IPS-18c (cell line): Measurements from ENCODE around the gene CHCHD6.

ENCODE experiments used
- H3K4me3 ChIP-seq: 2 replicates; pipeline ENCODE4 v1.7.0; 2013; ENCODE audit warnings: low read depth, mild to moderate bottlenecking, low read length, moderate library complexity; ENCODE audit not compliant: insufficient read depth
- H3K9me3 ChIP-seq: one replicate; pipeline ENCODE4 v1.6.1; 2013; ENCODE audit warnings: mild to moderate bottlenecking, low read length, moderate library complexity; ENCODE audit not compliant: control insufficient read depth, insufficient read depth

The CHCHD6 gene

GRCh38 chr3:126685021-126685420, 19.0 kb upstream of the CHCHD6 start:
- H3K9me3 ChIP-seq: no peaks in the 10 kb centered on the region
- no peak overlapping the region for H3K4me3 ChIP-seq

- Histone ChIP-seq H3K9me3 (no peaks in the 10 kb centered on the region), H3K4me3 (no peak overlapping the region)
Measured at GRCh38 chr3:126685493-126685892, 18.5 kb upstream of the CHCHD6 start.

GRCh38 chr3:126691765-126692164, 12.3 kb upstream of the CHCHD6 start:
- Histone ChIP-seq H3K4me3 (no peak overlapping the region), H3K9me3 (peaks cover 2% of the 10 kb centered on the region)

DNA sequence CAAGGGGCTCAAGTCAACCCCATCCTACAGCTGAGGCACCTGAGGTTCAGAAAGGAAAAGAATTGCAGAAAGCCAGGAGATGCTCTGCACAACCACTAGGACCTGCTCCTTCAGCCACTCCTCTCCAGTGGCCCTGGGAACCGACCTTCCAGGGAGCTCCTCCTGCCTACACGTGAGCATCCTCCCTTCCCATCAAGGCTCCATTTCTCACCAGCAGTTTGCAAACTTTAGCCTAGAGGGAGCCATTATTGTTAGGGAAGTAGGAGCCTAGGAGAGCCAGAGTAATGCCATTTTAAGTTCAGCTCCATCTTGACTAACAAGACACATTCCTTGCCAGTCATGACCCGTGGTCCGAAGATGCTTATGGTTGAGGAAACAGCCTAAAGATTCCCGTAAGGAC, 11.2 kb upstream of the CHCHD6 start:
- Histone ChIP-seq H3K9me3 (peaks cover 2% of the 10 kb centered on the region), H3K4me3 (no peak overlapping the region)

DNA sequence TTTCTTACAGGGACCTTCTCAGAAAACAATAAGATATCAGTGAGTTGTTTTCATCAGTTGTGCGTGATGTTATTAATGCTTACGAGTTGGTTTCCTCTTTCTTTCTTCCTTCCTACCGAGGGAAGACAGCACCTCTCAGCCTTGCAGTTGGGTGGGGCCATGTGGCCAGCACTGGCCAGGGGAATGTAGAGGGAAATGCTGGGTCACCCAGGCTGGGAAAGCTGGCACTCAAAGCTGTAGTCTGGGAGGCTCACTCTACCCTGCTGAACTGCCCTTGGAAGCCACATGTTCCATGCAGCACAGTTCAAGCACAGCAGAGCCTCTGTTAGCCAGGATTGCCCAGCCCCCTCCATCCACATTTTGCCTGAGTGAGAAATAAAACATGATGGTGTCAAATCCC, 10.1 kb upstream of the CHCHD6 start:
- Histone ChIP-seq H3K4me3 (no peak overlapping the region), H3K9me3 (peaks cover 2% of the 10 kb centered on the region)

DNA sequence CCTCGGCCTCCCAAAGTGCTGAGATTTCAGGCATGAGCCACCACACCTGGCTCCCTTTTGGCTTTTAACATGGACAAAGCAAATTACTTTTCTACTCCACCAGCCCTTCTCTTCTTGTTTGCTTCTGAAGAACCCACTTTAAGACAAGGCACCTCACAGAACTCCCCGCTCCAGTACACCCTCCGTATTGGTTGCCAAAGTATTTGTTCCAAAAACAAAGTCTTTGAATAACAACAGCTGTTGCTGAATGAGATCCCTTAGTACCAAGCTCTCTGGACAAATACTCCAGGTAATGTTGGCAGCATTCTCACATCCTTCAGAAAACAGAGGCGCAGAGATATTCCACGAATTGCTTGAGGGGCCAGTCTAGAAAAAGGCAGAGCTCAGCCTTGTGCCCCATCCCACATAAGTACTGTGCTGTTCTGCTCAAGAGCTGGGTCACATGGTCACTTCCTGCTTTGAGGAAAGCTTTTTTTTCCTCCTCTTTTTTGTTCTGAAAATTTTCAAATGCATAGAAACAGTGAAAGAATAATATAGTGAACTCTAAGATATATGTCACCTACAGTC, 7.3 kb upstream of the CHCHD6 start:
- Histone ChIP-seq H3K9me3 (peaks cover 2% of the 10 kb centered on the region), H3K4me3 (no peak overlapping the region)

- no peaks in the 10 kb centered on the region for H3K9me3 ChIP-seq
- no peak overlapping the region for H3K4me3 ChIP-seq
Measured at GRCh38 chr3:126699011-126699410, 5.0 kb upstream of the CHCHD6 start.

DNA sequence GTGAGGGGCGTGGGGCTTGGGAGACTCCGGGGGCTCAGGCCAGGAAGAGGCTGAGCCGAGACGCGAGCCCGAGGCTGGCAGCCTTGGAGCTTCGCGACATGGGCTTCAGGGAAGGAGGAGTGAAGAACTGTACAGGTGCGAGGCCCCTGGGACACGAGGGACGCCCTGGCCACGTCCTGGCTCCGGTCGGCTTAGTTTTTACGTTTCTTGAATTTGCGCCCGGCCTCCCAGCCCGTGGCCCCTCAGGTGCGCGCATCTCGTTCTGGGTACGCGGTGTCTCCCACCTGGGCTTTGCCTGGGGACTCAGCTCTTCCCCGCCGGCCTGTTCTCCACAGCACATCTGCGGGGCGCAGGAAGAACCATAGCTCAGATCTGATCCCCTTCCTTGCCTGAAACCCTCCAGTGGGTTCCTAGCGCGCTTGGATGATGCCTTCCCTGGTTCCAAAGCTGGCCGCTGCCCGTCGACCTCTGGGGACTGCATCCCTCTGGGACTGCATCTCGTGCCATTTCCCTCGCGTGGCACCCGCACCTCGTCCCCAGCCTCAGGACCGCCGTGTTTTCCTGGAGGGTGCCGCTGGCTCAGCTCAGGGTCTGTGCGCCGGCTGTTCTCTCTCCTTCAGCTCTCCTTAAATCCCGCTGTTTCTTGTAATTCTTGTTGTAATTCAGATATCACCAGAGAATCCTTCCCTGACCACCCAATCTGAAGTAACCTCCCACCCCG, 614 bp downstream of the CHCHD6 start:
- Histone ChIP-seq H3K4me3 (peak overlapping the region; percentile 66), H3K9me3 (no peaks in the 10 kb centered on the region)

GRCh38 chr3:126706631-126707030, 2.6 kb downstream of the CHCHD6 start:
- Histone ChIP-seq H3K4me3 (no peak overlapping the region), H3K9me3 (no peaks in the 10 kb centered on the region)

DNA sequence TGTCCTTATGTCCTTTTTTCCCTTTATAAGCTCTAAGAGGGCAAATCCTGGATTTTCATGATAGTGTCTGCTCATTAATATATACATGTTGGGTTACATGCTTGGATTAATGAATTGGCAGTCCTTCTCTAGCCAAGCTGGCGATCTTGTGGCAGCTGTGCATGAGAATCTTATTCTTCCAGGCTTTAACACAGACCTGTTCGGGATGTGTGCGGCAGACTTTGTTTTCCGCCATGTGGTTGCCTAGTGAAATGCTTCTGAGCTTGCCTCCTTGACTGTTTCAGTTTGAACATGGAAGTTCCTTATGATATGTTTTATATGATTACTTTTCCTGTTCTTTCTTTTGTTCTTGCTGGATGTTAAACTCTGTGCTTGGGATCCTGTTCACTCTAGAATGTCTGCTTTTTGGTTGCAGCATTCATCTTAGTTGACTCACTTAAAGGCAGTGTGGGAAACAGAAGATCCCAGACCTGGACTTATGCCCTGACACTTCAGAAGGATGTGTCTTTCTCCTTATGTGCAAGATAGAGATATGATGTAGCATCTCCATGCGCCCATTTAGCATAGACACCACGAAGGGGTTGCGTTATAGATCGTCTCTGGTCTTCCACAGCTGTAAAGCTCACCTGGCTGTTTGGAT, 7.2 kb downstream of the CHCHD6 start:
- H3K9me3 ChIP-seq: no peaks in the 10 kb centered on the region

GRCh38 chr3:126713199-126713598, 9.2 kb downstream of the CHCHD6 start:
- Histone ChIP-seq H3K4me3 (no peak overlapping the region), H3K9me3 (no peaks in the 10 kb centered on the region)

More for the DNA sequence above, 7.2 kb downstream of the CHCHD6 start:
- H3K4me3 ChIP-seq: no peak overlapping the region

- Histone ChIP-seq H3K9me3 (no peaks in the 10 kb centered on the region), H3K4me3 (no peak overlapping the region)
Measured at GRCh38 chr3:126714276-126714900, 10.3 kb downstream of the CHCHD6 start.

DNA sequence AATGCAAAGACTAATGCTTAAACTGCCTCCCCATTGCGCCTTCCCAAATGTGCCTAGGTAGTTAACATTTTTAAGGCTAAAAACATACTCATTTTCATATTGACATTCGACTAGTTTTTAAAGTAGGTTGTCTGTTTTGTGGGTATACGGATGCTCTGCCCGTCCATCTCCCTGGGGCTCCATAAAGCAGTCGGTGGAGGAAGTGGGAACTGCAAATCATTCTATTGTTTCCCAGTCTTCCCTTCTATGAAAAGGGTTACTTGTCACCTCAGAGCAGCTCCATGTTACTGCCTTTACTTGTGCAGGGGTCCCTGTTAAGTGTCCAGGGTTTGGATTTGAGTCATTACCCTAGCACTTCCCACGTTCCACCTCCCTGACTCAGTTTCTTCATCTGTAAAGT, 10.9 kb downstream of the CHCHD6 start:
- H3K9me3 ChIP-seq: no peaks in the 10 kb centered on the region
- no peak overlapping the region for H3K4me3 ChIP-seq

DNA sequence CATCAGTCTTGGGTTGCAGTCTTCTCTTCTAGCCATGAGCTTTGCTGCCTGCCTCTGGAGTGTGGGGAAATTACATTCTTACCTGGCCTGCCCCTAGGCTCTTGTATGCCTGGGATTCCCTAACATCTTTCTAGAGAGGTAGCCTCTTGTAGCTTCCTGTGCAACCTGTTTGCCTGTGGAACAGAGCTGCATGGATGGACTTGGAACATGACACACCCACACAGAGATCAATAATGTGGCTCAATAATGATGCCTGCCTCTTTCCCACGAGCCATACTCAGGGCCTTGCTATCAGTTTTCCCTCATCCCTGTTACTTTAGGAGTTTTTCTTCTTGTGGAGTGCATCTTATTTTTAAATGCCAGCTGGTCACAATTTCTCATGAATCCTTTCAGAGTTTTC, 11.4 kb downstream of the CHCHD6 start:
- no peaks in the 10 kb centered on the region for H3K9me3 ChIP-seq
- no peak overlapping the region for H3K4me3 ChIP-seq

DNA sequence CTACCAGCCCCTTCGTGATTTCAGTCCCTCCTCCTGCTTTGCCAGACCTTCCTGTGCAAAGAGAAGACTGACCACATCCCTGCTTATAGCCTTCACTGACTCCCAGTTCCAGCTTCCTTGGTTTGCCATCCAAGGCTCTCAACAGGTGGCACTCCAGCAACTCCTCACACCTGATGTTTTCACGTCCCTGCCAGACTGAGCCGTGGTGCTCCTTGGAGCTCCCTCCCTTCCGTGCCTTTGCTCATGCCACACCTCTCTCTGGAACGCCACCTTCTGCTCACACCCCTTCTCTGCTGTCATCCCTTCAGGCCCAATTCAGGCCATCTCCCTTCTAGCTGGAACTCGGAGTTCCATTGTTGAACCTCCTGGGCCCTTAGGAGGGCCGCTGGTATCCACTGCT, 12.0 kb downstream of the CHCHD6 start:
- Histone ChIP-seq H3K4me3 (no peak overlapping the region), H3K9me3 (no peaks in the 10 kb centered on the region)

DNA sequence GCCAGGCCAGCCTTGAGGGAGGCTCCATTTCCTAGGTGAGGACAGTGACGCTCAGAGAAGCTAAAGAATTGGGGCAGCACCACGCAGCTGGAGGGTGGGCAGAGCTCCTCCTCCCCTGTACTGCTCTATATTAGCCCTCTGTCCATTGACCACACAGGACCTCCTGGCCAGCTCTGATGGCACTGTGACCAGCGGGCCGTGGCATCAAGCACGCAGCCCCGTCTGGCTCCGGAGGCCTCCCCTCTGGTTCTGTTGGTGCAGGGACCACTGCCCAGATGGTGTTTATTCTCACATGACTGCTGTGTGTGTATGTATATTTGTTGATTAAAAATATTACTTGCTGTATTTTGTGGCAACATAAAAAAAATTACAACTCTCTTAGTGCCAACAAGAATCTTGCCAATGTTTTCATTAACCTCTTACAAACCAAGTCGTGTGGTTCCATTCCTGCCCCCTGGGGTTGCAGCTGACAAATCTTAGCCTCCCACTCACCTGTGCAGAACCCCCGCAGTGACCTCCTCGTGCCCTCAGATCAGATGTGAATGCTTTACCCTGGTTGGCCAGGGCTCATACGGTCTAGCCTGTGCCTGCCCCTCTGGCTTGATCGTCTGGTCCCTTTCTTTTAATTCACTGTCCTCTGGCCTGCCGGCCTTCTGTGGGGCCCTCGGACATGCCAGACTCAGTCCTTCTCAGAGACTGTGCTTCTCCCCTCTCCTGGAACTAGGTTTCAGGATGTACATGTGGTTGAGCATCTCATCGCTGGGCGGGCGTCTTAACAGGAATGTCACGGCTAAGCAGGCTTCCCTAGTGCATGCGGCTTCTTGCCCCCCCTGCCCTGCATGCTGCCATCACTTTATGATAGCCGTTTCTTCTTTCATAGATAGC, 14.8 kb downstream of the CHCHD6 start:
- H3K4me3 ChIP-seq: no peak overlapping the region
- no peaks in the 10 kb centered on the region for H3K9me3 ChIP-seq

- Histone ChIP-seq H3K4me3 (no peak overlapping the region), H3K9me3 (no peaks in the 10 kb centered on the region)
Measured at GRCh38 chr3:126720596-126720995, 16.6 kb downstream of the CHCHD6 start.
